Inflammatory macrophage treated with lipopolysaccharide for 4 hours (primary cell): ENCODE data around the gene SLX4.
A peak's percentile ranks its signal among the peaks of the same experiment; 100 is the strongest.
"Not testable (repeated sequence)": the region's sequence is repeated elsewhere in the genome, so short reads cannot be mapped to it uniquely, and the experiment has no call there.

Source experiments
- DNase-seq: peaks from one replicate; pipeline ENCODE4 v3.0.0-alpha.2; 2020

Gene SLX4, protein sequence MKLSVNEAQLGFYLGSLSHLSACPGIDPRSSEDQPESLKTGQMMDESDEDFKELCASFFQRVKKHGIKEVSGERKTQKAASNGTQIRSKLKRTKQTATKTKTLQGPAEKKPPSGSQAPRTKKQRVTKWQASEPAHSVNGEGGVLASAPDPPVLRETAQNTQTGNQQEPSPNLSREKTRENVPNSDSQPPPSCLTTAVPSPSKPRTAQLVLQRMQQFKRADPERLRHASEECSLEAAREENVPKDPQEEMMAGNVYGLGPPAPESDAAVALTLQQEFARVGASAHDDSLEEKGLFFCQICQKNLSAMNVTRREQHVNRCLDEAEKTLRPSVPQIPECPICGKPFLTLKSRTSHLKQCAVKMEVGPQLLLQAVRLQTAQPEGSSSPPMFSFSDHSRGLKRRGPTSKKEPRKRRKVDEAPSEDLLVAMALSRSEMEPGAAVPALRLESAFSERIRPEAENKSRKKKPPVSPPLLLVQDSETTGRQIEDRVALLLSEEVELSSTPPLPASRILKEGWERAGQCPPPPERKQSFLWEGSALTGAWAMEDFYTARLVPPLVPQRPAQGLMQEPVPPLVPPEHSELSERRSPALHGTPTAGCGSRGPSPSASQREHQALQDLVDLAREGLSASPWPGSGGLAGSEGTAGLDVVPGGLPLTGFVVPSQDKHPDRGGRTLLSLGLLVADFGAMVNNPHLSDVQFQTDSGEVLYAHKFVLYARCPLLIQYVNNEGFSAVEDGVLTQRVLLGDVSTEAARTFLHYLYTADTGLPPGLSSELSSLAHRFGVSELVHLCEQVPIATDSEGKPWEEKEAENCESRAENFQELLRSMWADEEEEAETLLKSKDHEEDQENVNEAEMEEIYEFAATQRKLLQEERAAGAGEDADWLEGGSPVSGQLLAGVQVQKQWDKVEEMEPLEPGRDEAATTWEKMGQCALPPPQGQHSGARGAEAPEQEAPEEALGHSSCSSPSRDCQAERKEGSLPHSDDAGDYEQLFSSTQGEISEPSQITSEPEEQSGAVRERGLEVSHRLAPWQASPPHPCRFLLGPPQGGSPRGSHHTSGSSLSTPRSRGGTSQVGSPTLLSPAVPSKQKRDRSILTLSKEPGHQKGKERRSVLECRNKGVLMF (N-terminal part only)

GRCh38 chr16:3611146-3611975 is at the start of gene SLX4:
Gene SLX4, minus strand, starts transcription at chr16:3611606. Its CDS starts 2,642 bp downstream, at chr16:3608964.
- DNase-seq: peak; percentile 96

- no peak for DNase-seq
Observed at GRCh38 chr16:3659251-3659650, 47.8 kb upstream of the SLX4 start.

DNA sequence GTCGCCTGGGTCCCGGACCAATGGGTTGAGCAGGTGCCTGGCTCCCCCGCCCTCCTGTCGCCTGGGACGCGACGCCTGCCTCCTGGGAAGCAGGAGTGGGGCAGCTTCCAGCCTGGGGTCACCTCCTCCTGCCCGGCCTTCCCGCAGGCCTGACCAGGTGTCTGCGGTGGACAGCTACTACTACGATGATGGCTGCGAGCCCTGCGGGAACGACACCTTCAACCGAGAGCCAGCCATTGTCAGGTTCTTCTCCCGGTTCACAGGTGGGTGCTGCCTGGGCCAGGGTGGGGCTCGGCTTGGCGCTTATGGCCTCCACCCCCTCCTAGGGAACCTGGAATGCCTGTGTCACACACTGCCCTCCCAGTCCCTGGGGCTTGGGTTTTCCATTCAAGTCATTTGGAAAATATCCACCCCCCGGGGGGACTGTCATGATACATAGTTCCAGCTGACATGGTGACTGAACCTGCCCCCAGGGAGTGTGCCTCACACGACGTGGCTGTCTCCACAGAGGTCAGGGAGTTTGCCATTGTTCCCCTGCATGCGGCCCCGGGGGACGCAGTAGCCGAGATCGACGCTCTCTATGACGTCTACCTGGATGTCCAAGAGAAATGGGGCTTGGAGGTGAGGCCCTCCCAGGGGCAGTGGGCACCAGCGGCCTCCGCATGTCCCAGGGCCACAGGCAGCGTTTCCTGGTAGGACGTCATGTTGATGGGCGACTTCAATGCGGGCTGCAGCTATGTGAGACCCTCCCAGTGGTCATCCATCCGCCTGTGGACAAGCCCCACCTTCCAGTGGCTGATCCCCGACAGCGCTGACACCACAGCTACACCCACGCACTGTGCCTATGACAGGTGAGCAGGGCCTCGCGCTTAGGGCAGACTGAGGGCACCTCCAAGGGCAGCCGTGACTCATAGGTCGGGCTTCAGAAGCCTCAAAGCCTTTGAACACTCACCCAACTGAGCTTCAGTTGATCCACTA is 45.4 kb upstream of the SLX4 start:
- DNase-seq: no peak

- DNase-seq: not testable (repeated sequence)
Observed at GRCh38 chr16:3656160-3656490, 44.7 kb upstream of the SLX4 start.

DNA sequence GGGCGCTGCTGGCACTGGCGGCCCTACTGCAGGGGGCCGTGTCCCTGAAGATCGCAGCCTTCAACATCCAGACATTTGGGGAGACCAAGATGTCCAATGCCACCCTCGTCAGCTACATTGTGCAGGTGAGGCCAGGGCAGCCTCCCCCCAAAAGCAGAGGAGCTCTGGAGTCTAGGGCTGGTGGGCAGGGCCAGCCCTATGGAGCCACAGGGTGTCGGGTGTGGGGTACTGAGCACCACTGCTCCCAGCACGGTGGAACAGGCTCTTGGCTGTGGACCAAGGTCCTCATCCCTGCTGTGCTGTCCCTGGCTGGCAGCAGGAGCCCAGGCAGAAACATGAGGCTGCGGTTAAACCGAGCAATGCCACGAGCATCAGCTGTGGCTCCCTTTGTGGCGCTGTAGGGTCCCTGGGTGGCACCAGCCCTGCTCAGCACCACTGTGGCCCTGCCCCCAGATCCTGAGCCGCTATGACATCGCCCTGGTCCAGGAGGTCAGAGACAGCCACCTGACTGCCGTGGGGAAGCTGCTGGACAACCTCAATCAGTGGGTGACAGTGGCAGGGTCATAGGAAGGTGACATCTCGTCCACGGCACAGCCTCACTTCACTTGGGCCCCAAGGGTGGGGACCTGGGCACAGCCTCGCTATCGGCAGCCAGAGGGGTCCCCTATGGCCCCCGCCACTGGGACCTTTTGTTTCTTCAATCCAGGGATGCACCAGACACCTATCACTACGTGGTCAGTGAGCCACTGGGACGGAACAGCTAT is 44.2 kb upstream of the SLX4 start:
- no peak for DNase-seq

GRCh38 chr16:3655030-3655395 is 43.6 kb upstream of the SLX4 start:
- DNase-seq: no peak

DNA sequence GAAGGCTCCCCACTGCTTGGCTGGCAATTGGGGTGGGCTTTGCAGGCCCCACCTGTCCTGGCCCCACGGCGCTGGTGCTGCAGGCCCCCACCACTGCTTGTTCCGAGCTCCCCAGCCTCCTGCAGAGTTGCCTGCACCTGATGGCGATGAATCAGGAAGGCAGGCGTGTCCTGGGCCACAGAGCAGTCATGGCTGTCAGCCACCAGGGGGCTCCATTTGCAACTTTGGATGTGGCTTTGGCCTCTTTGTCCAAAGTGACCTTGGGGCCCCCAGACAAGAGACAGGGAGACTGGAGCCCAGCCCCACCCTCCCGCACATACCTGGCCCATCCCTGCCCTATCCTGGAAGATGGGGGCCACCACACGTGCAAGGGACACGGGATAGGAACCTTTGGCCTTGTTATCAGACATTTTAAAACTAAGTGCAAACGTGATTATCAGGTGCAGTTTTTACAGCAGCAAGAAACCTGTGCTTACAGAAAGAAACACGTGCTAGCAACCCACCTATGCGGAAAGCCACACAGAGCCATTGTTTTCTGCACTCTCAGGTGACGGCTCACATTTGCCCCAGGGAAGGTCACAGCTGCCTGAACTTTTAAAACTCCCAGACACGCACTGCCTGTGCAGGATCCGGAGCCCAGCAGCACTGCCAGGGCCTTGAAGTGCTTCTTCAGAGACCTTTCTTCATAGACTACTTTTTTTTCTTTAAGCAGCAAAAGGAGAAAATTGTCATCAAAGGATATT is 43.0 kb upstream of the SLX4 start, which contains the start of gene DNASE1:
DNASE1 (plus strand) TSS at position 443 of the 743 bp plus-strand sequence. CDS start 683 bp downstream, outside the sequence.
- DNase-seq: peak; percentile 61

GRCh38 chr16:3652373-3653195 is 41.2 kb upstream of the SLX4 start:
- no peak for DNase-seq

DNA sequence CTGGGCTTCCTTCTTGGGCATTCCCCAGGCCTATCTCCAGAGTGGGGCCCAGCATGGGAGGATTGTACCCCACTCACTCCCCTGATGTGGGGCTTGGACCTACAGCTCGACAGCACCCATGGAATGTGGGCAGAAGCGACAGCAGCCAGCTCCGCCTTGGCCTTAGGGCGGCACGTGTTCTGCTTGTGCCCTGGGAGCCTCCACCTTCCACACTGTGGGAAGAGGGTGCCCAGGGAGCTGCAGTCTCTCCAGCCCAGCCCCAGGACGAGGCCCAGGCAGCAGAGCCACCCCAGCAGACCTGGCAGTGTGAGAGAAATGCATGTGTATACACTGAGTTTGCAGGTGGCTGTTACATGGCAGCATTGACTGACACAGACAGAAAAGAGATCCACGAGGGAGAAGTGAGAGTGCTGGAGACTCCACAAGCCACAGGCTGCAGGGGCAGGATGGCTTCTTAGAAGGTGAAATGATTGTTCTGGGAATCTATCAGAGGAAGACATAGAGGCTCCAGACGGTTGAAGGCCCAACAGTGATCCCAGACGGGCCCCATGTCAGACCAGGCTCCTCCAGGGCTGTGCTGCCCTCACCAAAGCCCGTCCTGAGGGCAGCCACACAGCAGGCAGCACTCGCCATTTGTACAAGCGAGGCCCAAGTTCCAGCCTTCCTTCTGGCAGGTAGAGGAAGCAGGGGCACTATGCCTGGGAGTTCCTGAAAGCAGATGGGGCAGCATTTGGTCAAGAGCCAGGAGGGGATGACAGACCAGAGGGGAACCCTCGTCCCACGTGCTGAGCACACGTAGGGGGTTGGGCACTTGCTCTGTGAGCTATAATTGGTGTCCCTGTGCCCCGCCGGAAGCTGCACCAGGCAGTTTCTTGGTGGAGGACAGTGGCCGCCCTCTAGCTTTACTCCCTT is 40.3 kb upstream of the SLX4 start:
- DNase-seq: no peak

DNA sequence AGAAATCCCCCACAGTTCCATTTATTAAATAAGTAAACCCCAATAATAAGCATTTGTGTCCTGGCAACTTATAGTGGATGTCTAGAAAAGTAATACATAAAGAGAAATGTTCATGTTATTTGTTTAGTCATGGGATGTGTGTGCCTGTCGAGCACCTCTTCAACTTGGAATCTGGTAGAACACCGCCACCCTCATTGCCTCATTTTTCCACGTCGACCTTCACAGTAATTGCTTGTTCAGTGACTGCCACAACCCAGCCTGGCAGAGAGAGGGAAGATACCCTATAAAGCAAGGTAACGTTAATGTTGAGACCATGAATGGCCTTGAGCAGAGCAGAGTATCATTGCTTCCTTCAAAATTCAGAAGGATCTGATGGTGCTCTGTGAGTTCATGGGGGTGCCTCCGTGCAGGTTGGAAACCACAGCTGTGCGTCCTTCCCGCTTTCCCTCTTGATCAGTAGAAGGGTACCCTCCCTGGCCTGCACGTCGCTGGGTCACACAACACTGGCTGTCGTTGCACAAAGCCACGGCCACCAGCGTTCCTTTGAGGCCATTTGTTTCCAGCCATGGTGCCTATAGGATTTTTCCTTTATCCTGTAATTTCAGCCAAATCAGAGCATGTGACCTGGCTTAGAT is 39.3 kb upstream of the SLX4 start:
- DNase-seq: no peak

DNA sequence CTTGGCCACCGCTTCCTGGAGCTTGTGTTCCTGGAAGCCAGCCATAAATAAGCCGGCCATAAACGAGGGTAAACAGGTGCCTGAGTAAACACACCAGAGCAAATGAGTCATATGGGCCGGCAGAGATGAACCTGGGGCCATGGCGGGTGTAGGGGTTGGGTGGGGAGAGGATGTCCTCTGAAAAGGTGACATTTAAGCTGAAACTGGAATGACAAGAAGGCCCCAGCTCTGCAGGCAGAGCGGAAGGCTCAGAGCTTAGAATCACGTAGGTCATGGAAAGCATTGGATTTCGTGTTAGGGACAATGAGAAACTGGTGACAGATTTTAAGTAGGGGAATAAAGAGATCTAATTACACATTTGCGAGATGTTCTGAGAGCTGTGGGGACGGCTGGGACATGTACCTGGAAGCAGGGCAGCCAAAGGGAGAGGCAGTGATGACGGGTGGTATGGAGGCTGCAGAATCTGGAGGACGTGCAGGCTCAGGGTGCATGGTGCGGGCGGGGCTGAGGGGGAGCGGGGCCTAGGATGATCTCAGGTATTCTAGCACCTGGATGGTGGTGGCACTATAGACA is 35.0 kb upstream of the SLX4 start:
- DNase-seq: no peak

DNA sequence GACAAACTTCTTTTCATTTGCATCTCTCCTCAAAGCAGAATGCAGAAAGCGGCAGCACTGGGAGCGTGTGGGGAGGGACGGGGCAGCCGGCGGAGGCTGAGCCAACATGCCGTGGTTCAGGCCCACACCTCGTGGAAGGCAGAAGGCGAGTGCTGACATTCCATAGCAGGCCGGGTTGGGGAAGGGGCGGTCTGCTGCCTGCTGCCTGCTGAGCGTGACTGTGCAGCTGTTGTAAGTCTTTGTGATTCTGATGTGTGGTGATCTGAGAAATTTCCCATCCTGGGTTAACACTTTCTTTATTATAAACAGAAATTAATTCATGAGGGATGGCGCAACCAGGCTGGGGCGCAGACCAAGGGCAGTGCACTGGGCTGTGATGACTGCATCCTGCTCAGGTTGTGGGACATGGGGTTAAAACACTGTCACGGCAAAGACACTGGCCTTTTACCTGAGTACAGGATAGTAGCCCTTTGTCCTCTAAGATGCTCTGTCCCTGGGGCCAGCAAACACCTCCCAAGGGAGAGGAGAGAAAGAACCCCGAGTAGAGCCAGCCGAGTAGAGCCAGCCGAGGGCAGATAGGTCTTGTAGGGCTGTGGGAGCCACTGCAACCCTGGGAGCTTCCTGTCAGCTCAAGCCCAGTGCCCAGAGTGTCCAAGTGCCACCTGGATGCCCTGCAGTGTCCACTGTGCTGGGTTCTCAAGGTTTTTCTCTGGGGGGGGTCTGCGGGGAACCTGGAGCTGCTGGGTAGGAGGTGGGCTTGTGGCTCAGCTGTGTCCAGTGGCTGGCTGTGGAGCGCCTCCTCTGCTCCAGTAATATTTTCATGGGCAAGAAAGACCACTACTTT is 34.3 kb upstream of the SLX4 start:
- DNase-seq: no peak

DNA sequence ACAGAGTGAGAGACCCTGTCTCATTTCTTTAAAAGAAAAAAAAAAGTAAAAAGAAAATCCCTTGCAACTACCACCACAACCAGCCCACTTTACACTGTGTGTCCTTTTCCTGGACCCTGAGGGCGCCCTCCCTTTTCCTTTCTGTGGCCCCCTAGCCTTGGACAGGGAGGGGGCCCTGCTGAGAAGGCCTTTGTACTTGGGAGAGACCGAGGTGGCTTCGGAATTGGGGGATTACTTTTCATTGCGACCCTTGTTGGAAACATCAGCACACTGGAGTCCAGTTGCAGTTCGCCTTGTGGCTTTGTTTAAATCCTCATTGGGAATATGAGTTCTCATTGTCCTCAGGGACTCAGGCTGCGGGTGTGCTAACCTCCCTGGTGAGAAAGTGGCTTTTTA is 33.7 kb upstream of the SLX4 start:
- DNase-seq: no peak

DNA sequence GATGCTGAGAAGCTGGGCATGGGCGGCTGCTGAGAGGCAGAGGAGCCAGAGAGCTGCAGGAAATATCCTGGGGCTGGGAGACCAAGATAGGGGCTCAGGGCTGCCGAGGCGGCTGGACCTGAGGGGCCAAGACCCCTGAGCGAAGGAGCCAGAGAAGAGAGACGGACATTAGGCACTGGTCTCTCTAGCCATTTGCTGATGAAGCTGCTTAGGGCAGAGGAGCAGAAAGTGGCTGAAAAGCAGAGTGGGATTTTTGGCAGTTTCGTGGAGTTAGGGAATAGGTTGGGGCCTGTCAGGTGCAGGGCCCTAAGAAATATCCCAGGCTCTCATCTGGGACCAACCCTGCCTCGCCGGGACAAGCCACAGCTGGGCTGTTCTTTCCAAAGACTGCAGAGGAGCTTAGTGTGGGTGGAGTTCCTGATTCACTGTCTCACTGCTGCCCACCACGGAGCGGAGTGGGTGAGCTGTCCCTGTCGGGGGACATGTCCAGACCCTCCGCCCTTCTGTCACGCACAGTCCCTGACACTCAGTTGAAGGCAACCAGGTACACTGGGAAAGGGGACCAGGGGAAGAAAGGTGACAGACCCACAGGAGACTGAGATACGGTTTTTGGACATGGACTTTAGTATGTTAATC is 31.8 kb upstream of the SLX4 start:
- no peak for DNase-seq

- no peak for DNase-seq
Observed at GRCh38 chr16:3642397-3643094, 31.1 kb upstream of the SLX4 start.
